DMS79 treated with DMSO at 0.1 percent for 48 hours (cell line): ENCODE results near the gene BMP10.

Experiments used
- DNase-seq: peaks from one replicate; lab custom pipeline; 2025; lab: John Stamatoyannopoulos, UW

BMP10 gene

DNA sequence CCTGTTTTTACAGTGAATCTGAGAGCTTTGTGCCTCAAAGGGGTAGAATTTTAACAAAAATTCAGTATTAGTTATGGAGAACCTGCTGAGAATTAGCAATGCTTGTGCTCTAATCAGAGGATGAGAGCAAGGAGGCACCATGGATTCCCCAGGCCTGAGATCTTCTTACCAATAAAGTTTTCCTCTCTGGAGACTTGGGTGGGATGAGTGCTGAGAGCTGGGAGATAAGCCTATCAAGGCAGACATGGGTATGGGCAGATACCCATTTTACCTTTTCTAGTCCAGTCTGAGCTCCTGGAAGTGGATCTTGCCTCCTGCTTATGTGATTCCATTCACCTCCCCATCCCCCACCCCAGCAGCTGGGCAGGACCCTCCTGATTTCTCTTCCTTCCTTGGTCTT lies 53.9 kb downstream of the BMP10 start:
- no peak for DNase-seq
